PFSK-1 (cell line): ENCODE measurements around the gene DNM3.

Experiments
- POLR2AphosphoS5 ChIP-seq: IDR thresholded peaks from 2 replicates; pipeline ENCODE4 v1.6.1; 2012; ENCODE audit warnings: low read depth, mild to moderate bottlenecking, control low read depth, low read length, moderate library complexity
- SIN3A ChIP-seq: IDR thresholded peaks from 2 replicates; pipeline ENCODE4 v1.6.1; 2012; ENCODE audit warnings: mild to moderate bottlenecking, low read length, moderate library complexity, borderline replicate concordance; ENCODE audit not compliant: insufficient read depth
- TAF1 ChIP-seq: IDR thresholded peaks from 2 replicates; pipeline ENCODE4 v1.6.1; 2012; ENCODE audit warnings: low read length, control low read depth, borderline replicate concordance; ENCODE audit not compliant: insufficient read depth
- TF ChIP-seq, protein P1 (sequence below), 2 experiments: IDR thresholded peaks; 2 replicates each; pipeline versions ENCODE4 v1.6.1 to v1.8.0; 2011 to 2012; ENCODE audit warnings: low read depth in 2 of 2, low read length in 2 of 2, control low read depth in 1 of 2, inconsistent platforms in 1 of 2, mild to moderate bottlenecking in 1 of 2, moderate library complexity in 1 of 2; ENCODE audit not compliant: insufficient read depth in 1 of 2

DNA sequence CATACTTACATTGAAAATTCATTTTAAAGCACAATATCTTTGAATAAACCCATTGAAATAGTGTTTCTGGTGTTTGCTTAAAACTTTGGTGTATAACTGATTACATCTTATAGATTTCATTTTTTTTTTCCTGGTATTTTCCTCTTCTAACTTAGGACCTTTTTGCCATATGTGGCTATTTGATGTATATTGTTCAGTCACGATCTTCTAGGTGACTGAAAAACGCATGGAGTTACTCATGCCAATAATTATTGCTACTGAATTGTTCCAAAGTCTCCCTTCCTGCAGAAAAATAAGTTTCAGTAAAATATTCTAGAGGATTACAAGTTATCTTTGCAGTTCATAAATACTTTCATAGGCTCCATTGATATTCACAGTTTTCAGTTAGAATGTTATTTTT is 556.3 kb downstream of the DNM3 start:
- TF ChIP-seq POLR2AphosphoS5 (no peak), TAF1 (no peak), SIN3A (no peak)
- TF ChIP-seq, protein P1, sequence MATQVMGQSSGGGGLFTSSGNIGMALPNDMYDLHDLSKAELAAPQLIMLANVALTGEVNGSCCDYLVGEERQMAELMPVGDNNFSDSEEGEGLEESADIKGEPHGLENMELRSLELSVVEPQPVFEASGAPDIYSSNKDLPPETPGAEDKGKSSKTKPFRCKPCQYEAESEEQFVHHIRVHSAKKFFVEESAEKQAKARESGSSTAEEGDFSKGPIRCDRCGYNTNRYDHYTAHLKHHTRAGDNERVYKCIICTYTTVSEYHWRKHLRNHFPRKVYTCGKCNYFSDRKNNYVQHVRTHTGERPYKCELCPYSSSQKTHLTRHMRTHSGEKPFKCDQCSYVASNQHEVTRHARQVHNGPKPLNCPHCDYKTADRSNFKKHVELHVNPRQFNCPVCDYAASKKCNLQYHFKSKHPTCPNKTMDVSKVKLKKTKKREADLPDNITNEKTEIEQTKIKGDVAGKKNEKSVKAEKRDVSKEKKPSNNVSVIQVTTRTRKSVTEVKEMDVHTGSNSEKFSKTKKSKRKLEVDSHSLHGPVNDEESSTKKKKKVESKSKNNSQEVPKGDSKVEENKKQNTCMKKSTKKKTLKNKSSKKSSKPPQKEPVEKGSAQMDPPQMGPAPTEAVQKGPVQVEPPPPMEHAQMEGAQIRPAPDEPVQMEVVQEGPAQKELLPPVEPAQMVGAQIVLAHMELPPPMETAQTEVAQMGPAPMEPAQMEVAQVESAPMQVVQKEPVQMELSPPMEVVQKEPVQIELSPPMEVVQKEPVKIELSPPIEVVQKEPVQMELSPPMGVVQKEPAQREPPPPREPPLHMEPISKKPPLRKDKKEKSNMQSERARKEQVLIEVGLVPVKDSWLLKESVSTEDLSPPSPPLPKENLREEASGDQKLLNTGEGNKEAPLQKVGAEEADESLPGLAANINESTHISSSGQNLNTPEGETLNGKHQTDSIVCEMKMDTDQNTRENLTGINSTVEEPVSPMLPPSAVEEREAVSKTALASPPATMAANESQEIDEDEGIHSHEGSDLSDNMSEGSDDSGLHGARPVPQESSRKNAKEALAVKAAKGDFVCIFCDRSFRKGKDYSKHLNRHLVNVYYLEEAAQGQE (IDR thresholded peaks at IDR 0.05; ENCODE audit: insufficient read depth in 1 of 2, low read depth in 2 of 2, low read length in 2 of 2): no peak
